GM10248 (cell line): ENCODE data around the gene H6PD.

Source experiments
- CTCF ChIA-PET: fragments of 300-600 bp; sonication (Branson Sonifier 250); formaldehyde crosslinking; extraction: SDS; loops from one replicate; lab custom pipeline; 2021; ENCODE audit warnings: antibody characterized with exemption; lab: Yijun Ruan, JAX
- POLR2A ChIA-PET: fragments of 350-650 bp; sonication (Branson Sonifier 250); formaldehyde crosslinking; extraction: SDS; loops from one replicate; lab custom pipeline; 2020; ENCODE audit warnings: antibody characterized with exemption; lab: Yijun Ruan, JAX
- DNase-seq: peaks from one replicate; pipeline ENCODE4 v3.0.0; 2012; ENCODE audit errors: extremely low spot score
- CTCF ChIP-seq: IDR thresholded peaks from 2 replicates; pipeline ENCODE4 v1.5.1; 2012; ENCODE audit warnings: mild to moderate bottlenecking, low read depth; ENCODE audit errors: extremely low read depth, missing control alignments, control extremely low read depth

H6PD gene

GRCh38 chr1:9234223-9235095, at the start of gene H6PD:
H6PD (plus strand) TSS chr1:9234774; CDS start chr1:9244935, 10,161 bp downstream.
- ChIA-PET CTCF (interaction anchor here (0.7 to 4.3 kb wide), 33 partner anchors 9 to 385 kb away, joined by 3 to 17 read pairs (median 4); no protein-coding TSS in a partner anchor), POLR2A (interaction anchor here (0.5 to 0.6 kb wide), 3 partner anchors 72 to 1312 kb away, joined by 3 to 6 read pairs (median 4); no protein-coding TSS in a partner anchor)
- TF ChIP-seq CTCF: peak; percentile 83
- peak; percentile 99 for DNase-seq

- no peak for DNase-seq
- POLR2A ChIA-PET: interaction anchor here (0.7 kb wide), 1 partner anchor 66 kb away, joined by 3 read pairs; no protein-coding TSS in a partner anchor
- no peak for TF ChIP-seq CTCF
- CTCF ChIA-PET: interaction anchor here (0.7 to 2.3 kb wide), 5 partner anchors 10 to 182 kb away, joined by 3 to 8 read pairs (median 3); no protein-coding TSS in a partner anchor
These were observed 48.3 kb upstream of the H6PD start for GRCh38 chr1:9186082-9186859.

- TF ChIP-seq CTCF: no peak
- DNase-seq: no peak
- CTCF ChIA-PET: interaction anchor here (0.7 to 2.3 kb wide), 7 partner anchors 10 to 183 kb away, joined by 3 to 8 read pairs (median 5); no protein-coding TSS in a partner anchor
- POLR2A ChIA-PET: no interaction called here
These were observed 47.6 kb upstream of the H6PD start for GRCh38 chr1:9187004-9187403.

GRCh38 chr1:9190234-9190633, 44.3 kb upstream of the H6PD start:
- DNase-seq: no peak
- TF ChIP-seq CTCF: no peak
- POLR2A ChIA-PET: no interaction called here
- CTCF ChIA-PET: interaction anchor here (0.9 to 10.1 kb wide), 3 partner anchors 10 to 48 kb away, joined by 3 to 79 read pairs (median 4); no protein-coding TSS in a partner anchor

- ChIA-PET CTCF (interaction anchor here (1.7 to 10.1 kb wide), 2 partner anchors 11 to 49 kb away, joined by 4 to 79 read pairs; no protein-coding TSS in a partner anchor), POLR2A (no interaction called here)
- TF ChIP-seq CTCF: no peak
- DNase-seq: no peak
These were observed 43.3 kb upstream of the H6PD start for GRCh38 chr1:9191231-9191630.

- POLR2A ChIA-PET: no interaction called here
- no peak for TF ChIP-seq CTCF
- no peak for DNase-seq
- CTCF ChIA-PET: interaction anchor here (1.2 to 10.1 kb wide), 3 partner anchors 12 to 81 kb away, joined by 3 to 79 read pairs (median 3); no protein-coding TSS in a partner anchor
These were observed 41.9 kb upstream of the H6PD start for GRCh38 chr1:9192578-9193232.
